H9 (cell line): ENCODE results near the gene TMEM39B. TPM values are rescaled to one million over a fixed set of nuclear protein-coding genes. Genes with fewer than 3 reads are reported as not detected.

Experiments
- DNase-seq: peaks from one replicate; pipeline ENCODE4 v3.0.0-alpha.2; 2017
- H2AFZ ChIP-seq: one replicate; pipeline ENCODE4 v1.6.1; 2013; ENCODE audit warnings: mild to moderate bottlenecking, low read length, control low read depth, moderate library complexity
- H2AK5ac ChIP-seq: 2 replicates; pipeline ENCODE4 v1.6.1; 2013; ENCODE audit warnings: low read length, control low read depth, mixed read lengths; ENCODE audit not compliant: insufficient read length
- H2BK120ac ChIP-seq: one replicate; pipeline ENCODE4 v1.6.1; 2013; ENCODE audit warnings: low read depth, mild to moderate bottlenecking, low read length, control low read depth, inconsistent platforms; ENCODE audit not compliant: poor library complexity, severe bottlenecking
- H2BK12ac ChIP-seq: 2 replicates; pipeline ENCODE4 v1.6.1; 2013; ENCODE audit warnings: low read length, control low read depth, mixed read lengths, low read depth; ENCODE audit not compliant: insufficient read length
- H2BK15ac ChIP-seq: 2 replicates; pipeline ENCODE4 v1.6.1; 2013; ENCODE audit warnings: low read depth, low read length, control low read depth
- H2BK20ac ChIP-seq: one replicate; pipeline ENCODE4 v1.6.1; 2013; ENCODE audit warnings: low read depth, mild to moderate bottlenecking, low read length, control low read depth, inconsistent platforms; ENCODE audit not compliant: poor library complexity, severe bottlenecking
- H2BK5ac ChIP-seq: 2 replicates; pipeline ENCODE4 v1.6.1; 2013; ENCODE audit warnings: low read length, control low read depth, mixed read lengths; ENCODE audit not compliant: insufficient read length
- H3K14ac ChIP-seq: 2 replicates; pipeline ENCODE4 v1.6.1; 2013; ENCODE audit warnings: low read length, control low read depth; ENCODE audit not compliant: insufficient read depth
- H3K18ac ChIP-seq: 2 replicates; pipeline ENCODE4 v1.6.1; 2013; ENCODE audit warnings: low read depth, mild to moderate bottlenecking, mixed read lengths, low read length, control low read depth; ENCODE audit not compliant: insufficient read length
- H3K23ac ChIP-seq: 2 replicates; pipeline ENCODE4 v1.6.1; 2013; ENCODE audit warnings: low read length, control low read depth, mixed read lengths, low read depth; ENCODE audit not compliant: insufficient read length
- H3K23me2 ChIP-seq: 2 replicates; pipeline ENCODE4 v1.6.1; 2013; ENCODE audit warnings: low read depth, mild to moderate bottlenecking, mixed read lengths, low read length, control low read depth; ENCODE audit not compliant: insufficient read length, poor library complexity, severe bottlenecking
- H3K27ac ChIP-seq: 2 replicates; pipeline ENCODE4 v1.5.1; 2013; ENCODE audit warnings: low read length, control low read depth, mixed read lengths, low read depth; ENCODE audit not compliant: insufficient read length
- H3K27me3 ChIP-seq: 2 replicates; pipeline ENCODE4 v1.6.1; 2013; ENCODE audit warnings: low read length, control low read depth, inconsistent platforms; ENCODE audit not compliant: insufficient read depth
- H3K4ac ChIP-seq: 2 replicates; pipeline ENCODE4 v1.6.1; 2013; ENCODE audit warnings: low read depth, mild to moderate bottlenecking, control low read depth, inconsistent platforms, low read length, moderate library complexity
- H3K4me1 ChIP-seq: 2 replicates; pipeline ENCODE4 v1.6.1; 2013; ENCODE audit warnings: low read length, control low read depth, inconsistent platforms; ENCODE audit not compliant: insufficient read depth
- H3K4me2 ChIP-seq: 2 replicates; pipeline ENCODE4 v1.6.1; 2013; ENCODE audit warnings: low read length, control low read depth, mixed read lengths; ENCODE audit not compliant: insufficient read length, insufficient read depth
- H3K56ac ChIP-seq: 2 replicates; pipeline ENCODE4 v1.6.1; 2013; ENCODE audit warnings: low read depth, mild to moderate bottlenecking, mixed read lengths, low read length, control low read depth; ENCODE audit not compliant: insufficient read length
- H3K79me1 ChIP-seq: 2 replicates; pipeline ENCODE4 v1.6.1; 2013; ENCODE audit warnings: low read depth, mild to moderate bottlenecking, moderate library complexity, low read length, control low read depth, inconsistent platforms; ENCODE audit not compliant: insufficient read depth, poor library complexity, severe bottlenecking
- H3K79me2 ChIP-seq: 2 replicates; pipeline ENCODE4 v1.6.1; 2013; ENCODE audit warnings: low read length, control low read depth, inconsistent platforms; ENCODE audit not compliant: insufficient read depth
- H3K9ac ChIP-seq: 2 replicates; pipeline ENCODE4 v1.6.1; 2013; ENCODE audit warnings: low read length, control low read depth, mixed read lengths; ENCODE audit not compliant: insufficient read length; ENCODE audit errors: extremely low read depth
- H3K9me3 ChIP-seq: one replicate; pipeline ENCODE4 v1.6.1; 2013; ENCODE audit warnings: low read depth, low read length, inconsistent platforms; ENCODE audit not compliant: control insufficient read depth
- H3T11ph ChIP-seq: one replicate; pipeline ENCODE4 v1.6.1; 2013; ENCODE audit warnings: mild to moderate bottlenecking, low read length, control low read depth, inconsistent platforms
- H4K20me1 ChIP-seq: one replicate; pipeline ENCODE4 v1.6.1; 2013; ENCODE audit not compliant: control insufficient read depth, insufficient read length, insufficient read depth
- H4K5ac ChIP-seq: 2 replicates; pipeline ENCODE4 v1.6.1; 2013; ENCODE audit warnings: low read depth, mild to moderate bottlenecking, mixed read lengths, low read length, control low read depth; ENCODE audit not compliant: insufficient read length
- H4K8ac ChIP-seq: replicated peaks from 2 replicates; pipeline ENCODE4 v1.6.1; 2013; ENCODE audit warnings: low read length, control low read depth, mixed read lengths, low read depth; ENCODE audit not compliant: insufficient read length
- H4K91ac ChIP-seq: 2 replicates; pipeline ENCODE4 v1.6.1; 2013; ENCODE audit warnings: low read depth, mild to moderate bottlenecking, moderate library complexity, mixed read lengths, low read length, control low read depth; ENCODE audit not compliant: insufficient read length
- H3K27ac Mint-ChIP-seq, 3 experiments: 2 replicates in 2 of 3; 3 replicates in 1 of 3; pipeline ENCODE4 v1.8.0; 2020 to 2021; ENCODE audit warnings: mixed read lengths in 3 of 3, mild to moderate bottlenecking in 1 of 3, moderate library complexity in 1 of 3
- H3K27me3 Mint-ChIP-seq: 2 replicates; pipeline ENCODE4 v1.8.0; 2021; ENCODE audit warnings: low read depth, mild to moderate bottlenecking, moderate library complexity, mixed read lengths
- H3K36me3 Mint-ChIP-seq, 3 experiments: 2 replicates in 2 of 3; 3 replicates in 1 of 3; pipeline ENCODE4 v1.8.0; 2020 to 2021; ENCODE audit warnings: low read depth in 3 of 3, mixed read lengths in 3 of 3; ENCODE audit not compliant: insufficient read depth in 1 of 3
- H3K4me1 Mint-ChIP-seq, 2 experiments: 2 replicates each; pipeline ENCODE4 v1.8.0; 2020; ENCODE audit warnings: mixed read lengths in 2 of 2
- H3K4me3 Mint-ChIP-seq, 2 experiments: 2 replicates in 1 of 2; 3 replicates in 1 of 2; pipeline ENCODE4 v1.8.0; 2020 to 2021; ENCODE audit warnings: mild to moderate bottlenecking in 2 of 2, mixed read lengths in 2 of 2, moderate library complexity in 1 of 2
- H3K9me3 Mint-ChIP-seq, 2 experiments: 2 replicates in 1 of 2; 3 replicates in 1 of 2; pipeline ENCODE4 v1.8.0; 2020; ENCODE audit warnings: mild to moderate bottlenecking in 2 of 2, mixed read lengths in 2 of 2, moderate library complexity in 1 of 2
- WGBS: extraction: QIAGEN DNeasy Blood & Tissue Kit; methylation state at CpG from one replicate; pipeline ENCODE4 v1.1.7; 2013; ENCODE audit warnings: missing lambda C conversion rate, low lambda C conversion rate, mixed read lengths; ENCODE audit not compliant: insufficient read length; ENCODE audit errors: extremely low coverage; 5-methylcytosine and 5-hydroxymethylcytosine counted together
- total RNA-seq: library from RNA; stranded (reverse); gene quantifications from 2 replicates; pipeline ENCODE4 v1.2.1, GENCODE V29; 2021
- TF ChIP-seq, protein P1 (sequence below): fragments of 200-600 bp; sonication (generic); conservative IDR thresholded peaks from 3 replicates; pipeline ENCODE4 v1.8.0; 2021; ENCODE audit warnings: antibody characterized with exemption, mild to moderate bottlenecking

Gene TMEM39B
- total RNA-seq, 1 experiment from 2014 or later: 27.4 TPM

DNA sequence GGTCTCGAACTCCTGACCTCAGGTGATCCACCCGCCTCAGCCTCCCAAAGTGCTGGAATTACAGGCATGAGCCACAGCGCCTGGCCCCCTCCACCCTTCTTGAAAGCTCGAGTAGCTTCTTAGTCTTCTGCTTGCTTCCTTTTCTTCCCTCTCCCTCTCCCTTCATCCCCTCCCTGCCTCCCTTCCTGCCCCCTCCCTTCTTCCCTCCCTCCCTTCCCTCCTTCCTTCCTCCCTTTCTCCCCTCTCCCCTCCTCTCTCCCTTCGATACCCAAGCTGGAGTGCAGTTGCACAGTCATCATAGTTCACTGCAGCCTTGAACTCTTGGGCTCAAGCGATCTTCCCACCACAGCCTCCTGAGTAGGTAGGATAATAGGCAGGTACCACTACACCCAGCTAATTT is 47.2 kb upstream of the TMEM39B start:
- no peaks in the 10 kb centered on the region for H3K27me3 Mint-ChIP-seq
- no peak overlapping the region for H3K4me3 Mint-ChIP-seq
- H3K23ac ChIP-seq: no peak overlapping the region
- no peak overlapping the region for H3T11ph ChIP-seq
- H4K20me1 ChIP-seq: no peaks in the 10 kb centered on the region
- H2AK5ac ChIP-seq: no peak overlapping the region
- H4K8ac ChIP-seq: no peak overlapping the region
- peaks cover 60% of the 10 kb centered on the region for H3K79me2 ChIP-seq
- H2BK20ac ChIP-seq: no peak overlapping the region
- H2BK15ac ChIP-seq: no peak overlapping the region
- H3K4me1 ChIP-seq: no peaks in the 10 kb centered on the region
- no peak overlapping the region for H3K56ac ChIP-seq
- H3K14ac ChIP-seq: no peak overlapping the region
- H3K4ac ChIP-seq: no peak overlapping the region
- H4K5ac ChIP-seq: no peak overlapping the region
- no peak overlapping the region for H3K27ac ChIP-seq
- peaks cover 12 to 36% (median 28%) of the 10 kb centered on the region in 3 experiments for H3K36me3 Mint-ChIP-seq
- H3K9ac ChIP-seq: no peak overlapping the region
- H3K27me3 ChIP-seq: no peaks in the 10 kb centered on the region
- H3K4me2 ChIP-seq: no peak overlapping the region
- H3K27ac Mint-ChIP-seq: peak overlapping the region in 1 of 3 experiments; percentile 82; a peak in 1 of 7 replicates
- no peak overlapping the region for H2BK5ac ChIP-seq
- no peaks in the 10 kb centered on the region for H3K9me3 Mint-ChIP-seq
- no peaks in the 10 kb centered on the region for H3K4me1 Mint-ChIP-seq
- H2AFZ ChIP-seq: no peak overlapping the region
- no peak overlapping the region for H2BK12ac ChIP-seq
- no peak overlapping the region for H2BK120ac ChIP-seq
- H3K79me1 ChIP-seq: no peaks in the 10 kb centered on the region
- no peaks in the 10 kb centered on the region for H3K9me3 ChIP-seq
- H3K23me2 ChIP-seq: no peaks in the 10 kb centered on the region
- no peak overlapping the region for H4K91ac ChIP-seq
- H3K18ac ChIP-seq: no peak overlapping the region
- WGBS: no CpG with 5 or more reads among the region's 6 CpGs
- TF ChIP-seq, protein P1, sequence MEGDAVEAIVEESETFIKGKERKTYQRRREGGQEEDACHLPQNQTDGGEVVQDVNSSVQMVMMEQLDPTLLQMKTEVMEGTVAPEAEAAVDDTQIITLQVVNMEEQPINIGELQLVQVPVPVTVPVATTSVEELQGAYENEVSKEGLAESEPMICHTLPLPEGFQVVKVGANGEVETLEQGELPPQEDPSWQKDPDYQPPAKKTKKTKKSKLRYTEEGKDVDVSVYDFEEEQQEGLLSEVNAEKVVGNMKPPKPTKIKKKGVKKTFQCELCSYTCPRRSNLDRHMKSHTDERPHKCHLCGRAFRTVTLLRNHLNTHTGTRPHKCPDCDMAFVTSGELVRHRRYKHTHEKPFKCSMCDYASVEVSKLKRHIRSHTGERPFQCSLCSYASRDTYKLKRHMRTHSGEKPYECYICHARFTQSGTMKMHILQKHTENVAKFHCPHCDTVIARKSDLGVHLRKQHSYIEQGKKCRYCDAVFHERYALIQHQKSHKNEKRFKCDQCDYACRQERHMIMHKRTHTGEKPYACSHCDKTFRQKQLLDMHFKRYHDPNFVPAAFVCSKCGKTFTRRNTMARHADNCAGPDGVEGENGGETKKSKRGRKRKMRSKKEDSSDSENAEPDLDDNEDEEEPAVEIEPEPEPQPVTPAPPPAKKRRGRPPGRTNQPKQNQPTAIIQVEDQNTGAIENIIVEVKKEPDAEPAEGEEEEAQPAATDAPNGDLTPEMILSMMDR: no peak
- DNase-seq: no peak
